Suprapubic skin (tissue), 4 donors: ENCODE results near the gene OR1N1. TPM values are rescaled to one million over a fixed set of nuclear protein-coding genes. Genes with fewer than 3 reads are reported as not detected.

Experiments used
- DNase-seq, 2 donors: peaks; one replicate each; pipeline ENCODE4 v3.0.0-alpha.2; 2019; ENCODE audit warnings: low spot score in 2 of 2
- H3K27ac ChIP-seq: fragments of 200-600 bp; sonication (generic); one replicate; pipeline ENCODE4 v1.5.1; 2019
- H3K27me3 ChIP-seq: fragments of 200-600 bp; sonication (generic); one replicate; pipeline ENCODE4 v1.5.1; 2019
- H3K36me3 ChIP-seq: fragments of 200-600 bp; sonication (generic); one replicate; pipeline ENCODE4 v1.5.1; 2019
- H3K4me1 ChIP-seq: fragments of 200-600 bp; sonication (generic); one replicate; pipeline ENCODE4 v1.5.1; 2019
- H3K4me3 ChIP-seq: fragments of 200-600 bp; sonication (generic); one replicate; pipeline ENCODE4 v1.5.1; 2019; ENCODE audit warnings: mild to moderate bottlenecking
- H3K9me3 ChIP-seq: fragments of 200-600 bp; sonication (generic); one replicate; pipeline ENCODE4 v1.5.1; 2019
- EP300 ChIP-seq: sonication (generic); formaldehyde crosslinking; IDR thresholded peaks from one replicate; pipeline ENCODE4 v1.6.1; 2017; ENCODE audit warnings: antibody characterized with exemption
- POLR2A ChIP-seq, 2 donors: fragments of 450-650 bp; IDR thresholded peaks; one replicate each; pipeline ENCODE4 v1.6.1; 2017; ENCODE audit warnings: antibody characterized with exemption in 2 of 2, mild to moderate bottlenecking in 2 of 2, moderate library complexity in 2 of 2
- POLR2AphosphoS5 ChIP-seq, 3 donors: sonication (generic); formaldehyde crosslinking; IDR thresholded peaks; one replicate each; pipeline ENCODE4 v1.6.1; 2017; ENCODE audit warnings: antibody characterized with exemption in 3 of 3
- WGBS: methylation state at CpG from one replicate; pipeline ENCODE4 v1.1.5; 2018; 5-methylcytosine and 5-hydroxymethylcytosine counted together
- total RNA-seq, 4 donors: library from RNA; depleted of rRNA; stranded (reverse); fragments of >200 nt; gene quantifications; one replicate each; pipeline ENCODE4 v1.1.0, GENCODE V29; 2016
- TF ChIP-seq, protein P1 (sequence below), 2 donors: fragments of 200-600 bp in 1 of 2; fragments of 450-650 bp in 1 of 2; sonication (generic) in 1 of 2; IDR thresholded peaks; one replicate each; pipeline ENCODE4 v1.5.1; 2016 to 2019; ENCODE audit warnings: antibody characterized with exemption in 2 of 2, mild to moderate bottlenecking in 1 of 2, moderate library complexity in 1 of 2

The OR1N1 gene
- total RNA-seq, 4 donors from 2014 or later = not detected

DNA sequence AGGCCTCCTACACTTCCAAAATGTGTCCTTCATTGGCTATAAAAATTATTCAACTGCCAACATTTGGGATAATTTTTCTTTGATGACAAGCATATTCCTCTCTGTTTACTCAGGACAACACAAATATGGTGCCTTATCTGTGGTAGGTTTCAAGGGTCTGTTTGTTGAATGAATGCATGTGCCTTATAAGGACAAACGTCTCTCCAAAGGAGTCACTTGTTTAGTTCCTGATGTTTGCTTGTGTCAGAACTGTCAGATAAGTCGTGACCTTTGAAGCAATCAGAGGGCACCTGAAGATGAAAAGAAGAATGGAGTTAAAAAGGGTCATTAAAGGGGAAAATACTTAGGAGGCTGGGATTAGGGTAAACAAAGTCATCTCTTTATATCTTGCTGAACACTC, 20.1 kb downstream of the OR1N1 start:
- 58% methylated on average over 2 of the region's 2 CpGs for WGBS
- no peak overlapping the region for H3K4me3 ChIP-seq
- no peaks in the 10 kb centered on the region for H3K27me3 ChIP-seq
- TF ChIP-seq, protein P1, sequence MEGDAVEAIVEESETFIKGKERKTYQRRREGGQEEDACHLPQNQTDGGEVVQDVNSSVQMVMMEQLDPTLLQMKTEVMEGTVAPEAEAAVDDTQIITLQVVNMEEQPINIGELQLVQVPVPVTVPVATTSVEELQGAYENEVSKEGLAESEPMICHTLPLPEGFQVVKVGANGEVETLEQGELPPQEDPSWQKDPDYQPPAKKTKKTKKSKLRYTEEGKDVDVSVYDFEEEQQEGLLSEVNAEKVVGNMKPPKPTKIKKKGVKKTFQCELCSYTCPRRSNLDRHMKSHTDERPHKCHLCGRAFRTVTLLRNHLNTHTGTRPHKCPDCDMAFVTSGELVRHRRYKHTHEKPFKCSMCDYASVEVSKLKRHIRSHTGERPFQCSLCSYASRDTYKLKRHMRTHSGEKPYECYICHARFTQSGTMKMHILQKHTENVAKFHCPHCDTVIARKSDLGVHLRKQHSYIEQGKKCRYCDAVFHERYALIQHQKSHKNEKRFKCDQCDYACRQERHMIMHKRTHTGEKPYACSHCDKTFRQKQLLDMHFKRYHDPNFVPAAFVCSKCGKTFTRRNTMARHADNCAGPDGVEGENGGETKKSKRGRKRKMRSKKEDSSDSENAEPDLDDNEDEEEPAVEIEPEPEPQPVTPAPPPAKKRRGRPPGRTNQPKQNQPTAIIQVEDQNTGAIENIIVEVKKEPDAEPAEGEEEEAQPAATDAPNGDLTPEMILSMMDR (IDR thresholded peaks at IDR 0.05) = no peak
- TF ChIP-seq POLR2A (IDR thresholded peaks at IDR 0.05) = no peak
- no peak for TF ChIP-seq POLR2AphosphoS5 (IDR thresholded peaks at IDR 0.05)
- DNase-seq = no peak
- H3K9me3 ChIP-seq = no peaks in the 10 kb centered on the region
- H3K36me3 ChIP-seq = no peaks in the 10 kb centered on the region
- no peaks in the 10 kb centered on the region for H3K4me1 ChIP-seq
- H3K27ac ChIP-seq = no peak overlapping the region

DNA sequence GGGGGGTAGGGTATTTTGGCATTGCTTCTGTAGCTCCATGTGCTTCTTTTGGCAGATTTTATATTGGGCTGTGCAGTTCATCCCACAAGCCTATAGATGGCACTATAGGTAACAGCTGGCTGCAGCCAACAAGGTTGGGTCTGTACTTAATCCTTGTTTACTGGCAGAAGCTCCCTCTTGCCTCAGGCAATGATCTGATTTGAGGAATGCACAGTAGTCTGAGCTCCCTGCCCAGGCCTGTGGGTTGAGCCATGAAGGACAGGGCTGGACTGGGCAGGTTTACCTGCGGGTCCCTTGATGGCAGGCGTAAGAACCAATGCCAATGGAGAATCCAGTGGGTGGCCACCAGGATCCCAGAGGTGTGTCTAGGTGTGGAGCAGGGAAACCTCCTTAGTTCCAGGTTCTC, 28.2 kb downstream of the OR1N1 start:
- Histone ChIP-seq H3K27me3 (peaks cover 9% of the 10 kb centered on the region), H3K27ac (no peak overlapping the region), H3K36me3 (no peaks in the 10 kb centered on the region), H3K9me3 (no peaks in the 10 kb centered on the region), H3K4me3 (no peak overlapping the region), H3K4me1 (peaks cover 8% of the 10 kb centered on the region)
- WGBS = 28% methylated on average over 2 of the region's 2 CpGs
- TF ChIP-seq, protein P1 (IDR thresholded peaks at IDR 0.05) = peak in 1 of 2 donors; percentile 76
- TF ChIP-seq EP300 = no peak
- no peak for DNase-seq

DNA sequence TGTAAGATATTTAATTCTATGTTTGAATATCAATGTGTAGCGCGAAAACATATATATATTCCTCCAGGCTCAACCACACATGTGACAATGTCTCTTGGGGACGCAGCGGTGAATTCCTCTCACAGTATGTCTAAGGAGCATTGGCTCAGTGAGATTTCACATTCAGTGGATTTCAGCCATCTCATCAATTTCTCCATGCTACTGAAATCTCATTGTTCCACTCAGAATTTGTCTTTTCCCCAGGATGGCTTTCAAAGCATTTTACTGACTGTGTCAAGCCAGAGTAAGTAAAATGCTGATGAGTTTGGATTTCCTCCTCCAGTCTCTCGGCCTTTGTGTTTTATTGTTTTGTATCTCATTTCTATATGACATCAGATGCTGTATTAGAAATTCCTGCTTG, 48.0 kb downstream of the OR1N1 start:
- Histone ChIP-seq H3K4me3 (no peak overlapping the region), H3K9me3 (no peaks in the 10 kb centered on the region), H3K4me1 (no peaks in the 10 kb centered on the region), H3K36me3 (no peaks in the 10 kb centered on the region), H3K27ac (no peak overlapping the region), H3K27me3 (no peaks in the 10 kb centered on the region)
- WGBS = 91% methylated on average over 5 of the region's 5 CpGs
- no peak for TF ChIP-seq POLR2AphosphoS5 (IDR thresholded peaks at IDR 0.05)
- TF ChIP-seq, protein P1 (IDR thresholded peaks at IDR 0.05) = no peak
- no peak for TF ChIP-seq POLR2A (IDR thresholded peaks at IDR 0.05)
- TF ChIP-seq EP300 = no peak
- no peak for DNase-seq

DNA sequence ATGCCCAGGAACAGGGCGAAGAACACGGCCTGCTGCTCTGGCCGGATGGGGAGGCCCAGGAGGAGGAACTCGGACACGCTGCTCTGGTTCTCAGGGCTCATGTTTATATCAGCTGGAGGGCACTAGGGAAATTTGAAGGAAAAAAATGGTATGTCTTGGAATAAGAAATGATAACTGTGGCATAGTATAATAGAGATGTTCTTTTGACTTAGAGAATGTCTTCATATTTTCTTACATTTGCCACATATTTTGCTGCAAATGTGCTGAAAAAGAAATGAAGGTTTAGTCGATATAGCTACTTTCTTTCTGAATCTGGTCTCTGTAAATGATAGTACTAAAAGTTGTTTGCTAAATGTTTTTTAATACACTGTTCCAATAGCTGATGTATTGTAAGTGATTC, 49.3 kb downstream of the OR1N1 start, which contains the start of gene OR1J1:
Gene OR1J1 (minus strand): TSS at position 101 of the 400 bp plus-strand sequence. CDS start 0 bp downstream, at position 101.
- no peaks in the 10 kb centered on the region for H3K36me3 ChIP-seq
- TF ChIP-seq, protein P1 (IDR thresholded peaks at IDR 0.05) = no peak
- TF ChIP-seq POLR2AphosphoS5 (IDR thresholded peaks at IDR 0.05) = no peak
- TF ChIP-seq EP300 = no peak
- no peak for TF ChIP-seq POLR2A (IDR thresholded peaks at IDR 0.05)
- H3K4me3 ChIP-seq = no peak within 1 kb of the TSS
- H3K9me3 ChIP-seq = no peaks in the 10 kb centered on the region
- H3K4me1 ChIP-seq = no peaks in the 10 kb centered on the region
- WGBS = 85% methylated on average over 6 of the region's 6 CpGs
- no peaks in the 10 kb centered on the region for H3K27me3 ChIP-seq
- DNase-seq = no peak
- no peak within 1 kb of the TSS for H3K27ac ChIP-seq

DNA sequence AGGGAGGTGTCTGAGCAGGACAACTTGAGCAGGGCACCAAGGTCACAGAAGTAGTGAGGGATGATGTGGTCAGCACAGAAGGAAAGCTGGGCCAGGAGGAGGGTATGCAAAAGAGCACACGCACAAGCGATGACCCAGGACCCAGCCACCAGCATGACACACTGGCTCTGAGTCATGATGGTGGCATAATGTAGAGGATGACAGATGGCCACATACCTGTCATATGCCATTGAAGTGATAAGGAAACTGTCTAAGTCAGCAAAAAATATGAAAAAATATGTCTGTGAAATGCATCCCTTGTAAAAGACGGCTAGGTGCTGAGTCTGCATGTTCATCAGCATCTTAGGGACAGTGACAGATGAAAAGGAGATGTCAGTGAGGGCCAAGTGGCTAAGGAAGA, 49.7 kb downstream of the OR1N1 start:
- H3K36me3 ChIP-seq = no peaks in the 10 kb centered on the region
- WGBS = 83% methylated on average over 3 of the region's 3 CpGs

More for the DNA sequence above, 49.7 kb downstream of the OR1N1 start:
- Histone ChIP-seq H3K9me3 (no peaks in the 10 kb centered on the region), H3K4me3 (no peak overlapping the region), H3K27me3 (no peaks in the 10 kb centered on the region), H3K4me1 (no peaks in the 10 kb centered on the region), H3K27ac (no peak overlapping the region)
- no peak for TF ChIP-seq POLR2AphosphoS5 (IDR thresholded peaks at IDR 0.05)
- TF ChIP-seq POLR2A (IDR thresholded peaks at IDR 0.05) = no peak
- TF ChIP-seq EP300 = no peak
- TF ChIP-seq, protein P1 (IDR thresholded peaks at IDR 0.05) = no peak
- DNase-seq = no peak

Other genes starting within 250 kb of the OR1N1 start
- gene PTGS1, start 156.3 kb downstream of the OR1N1 start, total RNA-seq = 100 to 1,000 TPM in 1 of 4 donors, 10 to 100 TPM in 3; 64.3 to 124 (median 73.1) TPM
- not detected for gene OR1J1, start 49.4 kb downstream of the OR1N1 start, total RNA-seq
- gene OR1J2, start 16.5 kb downstream of the OR1N1 start, total RNA-seq = not detected
- not detected for gene OR1J4, start 8.2 kb downstream of the OR1N1 start, total RNA-seq
- not detected for gene OR1N2, start 25.8 kb upstream of the OR1N1 start, total RNA-seq
- not detected for gene OR1L8, start 56.1 kb upstream of the OR1N1 start, total RNA-seq
- not detected for gene OR1Q1, start 87.4 kb upstream of the OR1N1 start, total RNA-seq
- gene OR1B1, start 130.3 kb upstream of the OR1N1 start, total RNA-seq = 1 to 10 TPM in 1 of 4 donors, not detected in 3; 2.6 TPM
- gene OR1L1, start 134.4 kb upstream of the OR1N1 start, total RNA-seq = not detected
- gene OR1L3, start 147.8 kb upstream of the OR1N1 start, total RNA-seq = not detected
- gene OR1L4, start 196.7 kb upstream of the OR1N1 start, total RNA-seq = not detected
- not detected for gene OR1L6, start 215.0 kb upstream of the OR1N1 start, total RNA-seq